GM21576 (cell line): ENCODE measurements around the gene RPLP1.

Source experiments
- ATAC-seq: cut with Tn5 transposase; IDR thresholded peaks from one replicate; pipeline ENCODE4 v1.9.1; 2021; ENCODE audit warnings: mild to moderate bottlenecking, moderate library complexity; ENCODE audit not compliant: unreplicated experiment

Gene RPLP1

DNA sequence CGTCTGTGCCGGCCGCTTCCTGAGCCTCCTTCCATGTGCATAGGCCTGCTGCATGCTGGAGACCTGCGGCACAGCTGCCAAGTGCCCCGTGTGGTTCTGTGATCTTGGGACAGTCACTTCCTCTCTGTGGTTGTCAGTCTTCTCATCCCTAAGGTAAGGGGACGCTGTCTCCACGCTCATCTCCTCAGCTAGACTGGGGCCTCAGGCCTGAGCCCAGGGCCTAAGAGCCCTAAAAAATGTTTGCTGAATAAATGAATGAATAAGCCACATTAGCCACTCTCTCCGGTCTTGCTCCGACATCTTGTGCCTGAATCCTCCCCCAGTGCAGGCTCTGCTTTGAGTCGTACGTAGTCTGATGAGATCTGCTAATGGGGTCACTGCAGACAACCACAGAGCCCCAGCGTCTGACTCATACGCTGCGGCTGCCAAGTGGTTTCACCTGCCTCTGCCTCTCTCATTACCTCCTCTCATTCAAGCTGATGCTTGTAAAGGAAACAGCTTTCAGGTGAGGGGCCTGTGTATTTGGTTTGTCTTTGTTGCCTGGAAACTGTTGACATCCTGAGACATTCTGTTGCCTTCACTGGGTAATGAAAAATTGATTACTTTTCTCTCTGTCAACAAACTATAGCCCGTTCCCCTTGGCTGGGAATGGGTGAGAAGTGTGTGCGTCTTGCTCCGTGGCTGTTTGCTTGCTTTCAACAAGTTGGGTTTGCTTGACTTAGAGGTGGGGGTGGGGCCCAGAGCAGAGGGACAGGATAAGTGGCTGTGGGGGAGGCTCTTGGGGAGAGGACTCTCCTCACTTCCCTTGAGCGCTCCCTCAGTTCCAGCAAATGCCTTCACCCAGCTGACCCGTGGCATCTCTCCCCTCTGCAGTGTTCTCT is 15.9 kb downstream of the RPLP1 start:
- ATAC-seq: no peak

DNA sequence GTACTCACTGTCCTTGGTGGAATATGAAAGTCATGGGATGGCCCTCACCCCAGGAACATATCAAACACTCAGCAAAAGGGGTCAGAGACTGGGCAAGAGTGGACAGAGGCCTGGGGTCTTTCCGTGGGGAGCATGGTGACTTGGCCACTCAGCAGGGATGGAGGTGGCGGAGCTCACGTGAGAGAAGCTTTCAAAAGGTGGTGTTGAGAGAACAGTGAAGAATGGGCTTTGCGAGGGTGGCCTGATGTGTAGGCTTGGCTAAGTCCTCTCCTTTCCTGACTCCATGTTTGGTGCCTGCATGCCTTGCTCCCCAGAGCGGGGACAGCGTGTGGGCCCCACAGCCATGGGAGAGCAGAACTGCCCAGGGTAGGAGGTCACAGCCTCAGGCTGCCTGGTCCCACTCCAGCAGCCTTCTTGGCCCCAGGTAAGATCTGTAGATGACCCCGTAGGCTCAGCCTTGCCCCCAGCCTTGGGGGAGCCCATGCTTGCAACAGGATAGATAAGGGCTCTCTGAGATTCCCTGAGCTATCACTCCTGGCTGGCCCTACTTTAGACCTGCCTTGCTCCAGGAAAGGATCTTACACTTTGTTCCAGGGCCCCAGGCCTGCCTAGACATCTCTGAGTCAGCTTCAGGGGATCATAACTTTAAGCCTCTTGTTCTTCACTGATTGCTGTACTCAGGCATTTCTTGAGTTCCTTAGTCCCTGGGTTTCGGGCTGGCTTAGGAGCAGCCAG is 17.0 kb downstream of the RPLP1 start:
- ATAC-seq: no peak

DNA sequence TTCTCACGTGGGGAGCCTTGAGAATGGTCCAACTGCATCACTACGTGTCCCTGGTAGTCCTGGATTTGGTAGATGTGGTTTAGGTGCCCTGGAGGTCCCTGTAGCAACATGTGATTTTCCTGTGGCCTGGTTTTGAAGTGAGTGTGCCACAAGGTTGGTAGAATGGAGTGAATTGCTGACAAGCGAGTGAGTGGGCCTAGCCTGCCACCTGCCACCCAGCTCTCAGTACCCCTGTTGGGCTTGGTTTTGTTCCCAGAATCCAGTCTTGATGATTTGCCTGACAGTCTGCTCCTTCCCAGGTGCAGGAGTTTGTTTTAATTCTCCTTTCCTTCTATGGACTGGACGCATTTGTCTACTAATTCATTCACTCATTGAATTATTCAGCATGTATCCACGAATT is 19.4 kb downstream of the RPLP1 start:
- ATAC-seq: no peak

DNA sequence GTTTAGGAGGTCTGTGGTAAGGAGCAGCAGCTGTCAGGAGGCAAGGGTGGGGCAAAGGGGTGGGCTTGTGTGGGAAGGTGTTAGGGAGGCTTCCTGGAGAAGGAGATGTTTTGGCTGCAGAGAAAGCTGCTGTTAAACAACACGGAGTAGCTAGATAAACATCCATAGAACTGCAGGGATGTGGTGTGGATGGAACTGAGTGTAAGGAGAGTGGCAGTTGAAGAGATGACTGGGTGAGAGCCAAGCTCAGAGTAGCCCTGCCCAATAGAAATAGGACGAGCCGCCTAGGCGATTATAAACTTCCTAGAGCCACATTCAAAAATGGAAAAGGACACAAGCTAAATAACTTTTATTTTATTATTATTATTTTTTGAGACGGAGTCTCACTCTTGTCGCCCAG is 19.9 kb downstream of the RPLP1 start:
- ATAC-seq: no peak

DNA sequence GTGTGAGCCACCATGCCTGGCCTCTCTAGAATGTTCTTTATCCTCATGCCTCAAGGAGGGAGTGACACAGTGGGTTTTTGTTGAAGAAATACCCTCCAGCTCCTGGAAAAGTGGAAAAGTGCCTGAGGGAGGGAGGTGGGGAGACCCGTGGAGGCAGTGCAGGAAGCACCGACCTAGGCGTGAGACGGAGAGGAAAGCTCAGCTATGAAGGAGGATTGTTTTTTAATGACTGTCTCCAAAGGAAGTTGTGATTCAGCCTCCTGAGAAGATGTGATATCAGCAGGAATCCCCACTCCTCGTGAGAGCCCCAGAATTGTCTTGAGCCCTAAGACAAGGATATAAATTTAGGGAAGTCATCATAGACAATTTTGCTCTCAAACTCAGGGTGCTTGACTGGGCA is 21.7 kb downstream of the RPLP1 start:
- no peak for ATAC-seq

DNA sequence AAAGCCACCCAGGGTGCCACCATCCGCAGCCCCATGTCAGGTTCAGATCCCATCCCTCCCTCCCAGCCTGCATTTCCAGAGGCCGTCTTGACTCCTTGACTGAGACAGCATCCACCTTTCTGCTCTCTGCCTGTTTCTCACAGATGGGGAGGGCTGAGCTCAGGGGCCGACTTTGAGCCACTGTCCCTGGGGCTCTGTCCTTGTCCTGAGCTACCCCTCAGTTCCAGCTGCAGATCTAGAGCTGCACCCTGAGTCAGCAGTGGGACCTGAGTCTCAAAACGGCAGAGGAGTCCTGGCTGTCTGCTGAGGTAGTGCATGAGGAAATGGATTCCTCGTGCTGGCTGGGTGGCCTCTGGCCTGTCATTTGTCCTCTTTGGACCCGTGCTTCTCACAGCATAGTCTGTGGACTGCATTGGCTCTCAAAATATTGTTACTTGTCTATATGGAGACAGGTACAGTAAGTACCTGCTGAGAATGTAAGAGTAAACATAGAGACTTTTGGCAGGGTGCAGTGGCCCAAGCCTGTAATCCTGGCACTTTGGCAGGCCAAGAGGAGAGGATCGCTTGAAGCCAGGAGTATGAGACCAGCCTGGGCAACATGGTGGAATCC is 22.3 kb downstream of the RPLP1 start:
- no peak for ATAC-seq

DNA sequence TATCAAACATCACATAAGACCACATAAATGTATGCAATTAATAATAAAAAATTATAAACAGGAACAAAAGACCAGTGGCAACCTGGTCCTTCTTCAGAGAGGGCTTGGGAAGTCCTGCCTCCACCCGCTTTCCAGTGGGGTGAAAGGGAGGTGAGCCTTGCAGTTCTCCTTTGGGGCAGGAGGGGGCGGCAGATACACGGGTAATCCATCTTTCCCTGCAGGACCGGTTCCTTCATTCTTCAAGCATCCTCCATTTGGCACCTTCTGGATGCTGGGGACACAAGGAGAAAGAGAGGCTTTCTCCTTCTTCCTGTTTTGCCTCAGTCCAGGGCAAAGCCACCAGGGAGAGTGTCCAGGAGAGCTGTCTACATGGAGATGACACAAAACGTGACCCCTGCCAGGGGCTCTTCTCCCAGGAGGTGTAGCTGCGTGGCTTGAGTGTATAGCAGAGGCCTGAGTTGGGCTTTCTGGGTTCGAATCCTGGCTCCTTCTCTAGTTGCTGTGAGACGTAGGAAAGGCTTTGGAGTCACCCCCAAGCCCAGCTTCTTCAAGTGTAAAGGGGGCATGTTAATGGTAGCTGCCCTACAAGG is 23.2 kb downstream of the RPLP1 start:
- no peak for ATAC-seq

DNA sequence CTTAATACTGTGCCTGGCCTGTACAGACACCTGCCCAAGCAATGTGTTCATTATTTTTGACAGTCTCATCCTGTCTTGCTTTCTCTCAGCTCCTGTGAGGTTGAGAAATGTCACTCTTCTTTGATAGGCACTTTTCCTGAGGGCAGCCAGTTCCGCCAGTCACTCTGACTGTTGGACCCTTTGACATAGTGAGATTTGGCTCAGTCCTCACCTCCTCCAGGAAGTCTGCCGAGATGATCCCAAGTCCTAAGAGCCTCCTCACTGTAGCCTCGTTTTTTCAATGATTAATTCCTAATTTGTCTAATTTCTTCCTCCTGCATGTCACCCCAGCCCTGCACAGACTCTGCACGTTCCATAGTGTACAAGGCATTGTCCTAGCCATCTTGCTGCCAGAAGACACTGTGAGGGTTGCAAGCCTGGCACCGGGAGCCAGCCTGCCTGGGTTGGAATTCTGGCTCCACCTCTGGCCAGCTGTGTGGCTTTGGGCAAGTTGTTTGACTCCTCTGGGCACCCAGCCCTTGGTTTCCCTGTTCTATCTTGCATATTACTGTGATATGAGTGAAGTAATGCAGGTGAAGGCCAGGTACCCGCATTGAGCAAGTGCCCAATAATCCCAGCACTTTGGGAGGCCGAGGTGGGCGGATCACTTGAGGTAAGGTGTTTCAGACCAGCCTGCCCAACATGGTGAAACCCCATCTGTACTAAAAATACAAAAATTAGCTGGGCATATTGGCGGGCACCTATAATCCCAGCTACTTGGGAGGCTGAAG is 24.3 kb downstream of the RPLP1 start:
- ATAC-seq: no peak

DNA sequence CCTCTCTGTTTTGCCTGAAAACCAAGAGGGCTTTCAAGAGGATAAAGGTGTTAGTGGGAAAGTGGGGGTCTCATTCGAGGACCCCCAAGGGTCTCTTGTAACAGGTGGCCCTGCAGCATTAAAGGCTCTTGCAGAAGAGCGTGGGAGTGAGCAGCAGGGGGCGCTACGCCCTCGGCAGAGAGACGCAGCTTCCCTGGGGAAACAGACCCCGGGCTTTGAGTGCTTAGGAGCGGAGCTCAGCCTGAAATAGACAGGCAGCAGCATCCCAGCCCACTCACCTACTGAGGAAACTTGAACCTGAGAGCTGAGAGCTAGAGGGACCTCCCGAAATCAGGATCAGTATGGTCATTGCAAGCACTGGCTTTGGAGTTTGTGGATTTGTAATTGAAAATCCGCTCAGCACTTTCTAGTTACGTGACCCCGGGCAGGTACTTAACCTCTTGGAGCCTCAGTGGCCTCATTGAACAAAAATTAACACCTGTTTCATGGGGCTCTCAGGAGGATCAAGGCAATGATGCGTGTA is 25.7 kb downstream of the RPLP1 start:
- ATAC-seq: no peak

DNA sequence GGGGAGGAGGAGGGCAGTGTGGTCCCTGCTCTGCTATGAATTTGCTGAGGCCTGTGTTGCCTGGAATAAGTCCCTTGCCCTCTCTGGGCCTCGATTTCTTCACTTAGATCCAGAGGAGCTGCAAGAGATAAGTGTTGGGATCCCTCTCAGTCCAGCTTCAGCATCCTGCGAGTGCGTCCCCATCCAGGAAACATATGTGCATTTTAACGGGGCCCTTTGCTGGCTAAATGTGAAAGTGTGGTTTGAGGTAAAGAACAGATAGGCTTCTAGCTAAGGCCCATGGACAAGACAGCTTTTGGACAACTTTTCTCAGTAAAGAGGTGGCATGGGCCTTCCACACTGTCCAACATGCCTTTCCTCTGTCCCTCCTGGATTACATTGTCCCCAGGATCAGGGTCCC is 26.5 kb downstream of the RPLP1 start:
- no peak for ATAC-seq

DNA sequence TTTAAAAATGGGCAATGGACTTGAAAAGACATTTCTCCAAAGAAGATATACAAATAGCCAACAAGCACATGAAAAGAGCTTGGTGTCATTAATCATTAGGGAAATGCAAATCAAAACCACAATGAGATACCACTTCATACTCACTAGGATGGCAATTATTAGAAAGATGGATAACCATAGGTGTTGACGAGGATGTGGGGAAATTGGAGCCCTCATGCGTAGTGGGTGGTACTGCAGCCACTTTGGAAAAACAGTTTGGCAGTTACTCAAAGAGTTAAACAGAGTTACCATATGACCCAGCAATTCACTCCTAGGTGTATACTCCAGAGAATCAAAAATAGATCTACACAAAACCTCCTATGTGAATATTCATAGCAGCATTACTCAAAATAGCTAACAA is 27.4 kb downstream of the RPLP1 start:
- no peak for ATAC-seq

DNA sequence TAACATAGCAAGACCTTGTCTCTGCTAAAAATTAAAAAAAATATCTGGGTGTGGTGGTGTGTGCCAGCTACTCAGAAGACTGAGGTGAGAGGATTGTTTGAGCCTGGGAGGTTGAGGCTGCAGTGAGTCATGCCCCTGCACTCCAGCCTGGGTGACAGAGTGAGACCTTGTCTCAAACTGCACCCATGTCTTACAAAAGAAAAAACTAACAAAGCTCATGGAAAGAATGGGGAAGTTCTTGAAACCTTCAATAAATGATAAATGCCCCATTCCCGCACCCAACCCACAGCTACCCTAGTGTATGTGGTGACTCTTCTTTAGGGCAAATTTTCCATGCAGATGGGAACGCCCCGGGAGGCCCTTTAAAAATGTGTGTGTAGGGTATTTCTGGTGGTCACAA is 28.3 kb downstream of the RPLP1 start:
- ATAC-seq: no peak

DNA sequence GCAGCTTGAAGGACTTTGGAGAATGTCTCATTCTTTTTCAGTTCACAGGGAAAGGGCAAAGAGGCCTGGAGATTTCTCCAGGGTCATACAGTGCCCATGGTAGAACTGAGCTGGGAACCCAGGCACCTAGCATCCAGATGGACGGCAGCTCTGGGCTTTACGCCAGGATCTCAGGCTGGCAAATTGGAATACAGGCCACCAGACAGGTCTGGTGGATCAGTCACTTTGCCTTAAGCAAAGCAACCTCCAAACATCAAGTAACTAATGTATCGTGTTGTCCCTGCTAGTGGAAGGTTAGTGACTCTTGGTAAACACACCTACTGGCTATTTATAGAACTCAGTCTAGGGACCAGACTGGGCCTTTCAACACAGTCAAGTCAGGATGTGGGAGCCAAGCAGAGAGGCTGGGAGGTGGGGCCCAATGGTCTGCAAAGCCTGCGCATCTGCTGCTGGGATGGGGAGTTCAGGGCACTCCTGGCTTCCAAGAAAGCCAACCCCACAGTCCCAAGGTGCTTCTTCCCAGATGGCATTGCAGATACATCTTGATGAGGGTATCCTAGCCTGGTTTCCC is 30.2 kb downstream of the RPLP1 start:
- ATAC-seq: no peak

DNA sequence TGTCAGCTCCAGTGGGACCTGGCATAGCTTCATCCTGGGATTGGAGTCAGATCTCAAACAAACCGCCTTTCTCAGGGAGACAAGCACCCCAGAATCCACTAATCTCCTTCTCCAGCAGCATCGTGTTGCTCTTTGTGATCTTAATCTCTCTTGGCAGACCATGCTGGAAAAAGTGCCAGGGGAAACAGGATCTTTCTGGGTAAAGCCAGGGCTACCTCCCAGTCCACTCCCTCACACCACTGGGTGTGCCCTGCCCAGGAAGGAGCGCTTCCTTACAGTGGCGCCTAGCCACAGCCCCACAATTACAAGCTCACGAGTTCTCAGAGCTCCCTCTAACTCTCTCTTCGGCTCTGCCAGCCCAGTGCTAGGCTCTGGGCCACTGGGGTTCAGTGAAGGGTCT is 32.2 kb downstream of the RPLP1 start:
- no peak for ATAC-seq

DNA sequence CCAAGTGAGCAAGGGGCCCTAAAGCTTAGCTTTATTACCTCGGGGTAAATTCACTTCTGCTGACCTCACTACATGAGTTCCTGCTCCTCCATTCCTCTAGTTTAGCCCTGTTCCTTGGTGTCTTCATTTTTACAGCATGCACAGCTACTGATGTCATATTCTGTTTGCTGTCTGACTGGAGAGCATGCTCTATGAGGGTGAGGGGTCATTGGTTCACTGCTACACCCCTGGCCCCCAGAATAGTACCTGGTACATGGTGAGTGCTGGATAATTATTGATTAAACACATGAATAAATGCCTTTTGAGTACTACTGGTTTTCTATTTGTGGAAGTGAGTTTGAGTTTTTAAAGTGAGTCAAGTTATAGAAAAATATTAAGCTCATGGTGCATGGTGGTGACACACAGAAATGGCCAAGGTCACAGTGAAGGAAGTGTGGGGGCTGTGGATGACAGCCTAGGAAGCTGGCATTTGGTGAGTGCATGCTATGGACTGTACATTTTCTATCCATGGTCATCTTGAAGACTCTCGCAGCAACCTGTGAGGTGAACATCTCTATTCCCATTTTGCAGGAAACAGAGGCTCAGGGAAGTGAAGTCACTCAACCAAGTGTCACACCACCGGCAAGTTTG is 34.0 kb downstream of the RPLP1 start:
- ATAC-seq: no peak

DNA sequence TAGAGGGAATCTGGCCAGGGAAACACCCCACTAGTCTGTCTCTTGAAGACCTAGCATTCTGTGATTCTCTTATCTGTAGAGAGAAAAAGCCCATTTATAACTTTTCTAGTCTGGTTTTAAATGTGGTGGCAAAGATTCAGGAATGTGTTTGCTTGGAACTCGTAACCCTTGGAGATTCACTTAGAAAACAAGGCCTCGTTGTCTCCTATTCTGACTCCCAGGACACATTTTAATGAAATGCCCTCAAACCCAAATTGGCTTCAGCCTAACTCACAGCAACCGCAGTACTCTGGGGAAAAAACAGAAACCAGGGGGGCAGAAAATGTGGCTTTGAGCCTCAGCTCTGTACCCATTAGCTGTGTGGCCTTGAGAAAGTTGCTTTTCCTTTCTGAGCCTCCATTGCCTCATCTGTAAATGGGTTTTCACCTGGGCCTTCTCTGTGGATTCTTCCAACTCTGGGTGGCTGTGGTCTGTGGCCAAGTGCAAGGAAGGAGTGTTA is 36.5 kb downstream of the RPLP1 start:
- ATAC-seq: no peak

DNA sequence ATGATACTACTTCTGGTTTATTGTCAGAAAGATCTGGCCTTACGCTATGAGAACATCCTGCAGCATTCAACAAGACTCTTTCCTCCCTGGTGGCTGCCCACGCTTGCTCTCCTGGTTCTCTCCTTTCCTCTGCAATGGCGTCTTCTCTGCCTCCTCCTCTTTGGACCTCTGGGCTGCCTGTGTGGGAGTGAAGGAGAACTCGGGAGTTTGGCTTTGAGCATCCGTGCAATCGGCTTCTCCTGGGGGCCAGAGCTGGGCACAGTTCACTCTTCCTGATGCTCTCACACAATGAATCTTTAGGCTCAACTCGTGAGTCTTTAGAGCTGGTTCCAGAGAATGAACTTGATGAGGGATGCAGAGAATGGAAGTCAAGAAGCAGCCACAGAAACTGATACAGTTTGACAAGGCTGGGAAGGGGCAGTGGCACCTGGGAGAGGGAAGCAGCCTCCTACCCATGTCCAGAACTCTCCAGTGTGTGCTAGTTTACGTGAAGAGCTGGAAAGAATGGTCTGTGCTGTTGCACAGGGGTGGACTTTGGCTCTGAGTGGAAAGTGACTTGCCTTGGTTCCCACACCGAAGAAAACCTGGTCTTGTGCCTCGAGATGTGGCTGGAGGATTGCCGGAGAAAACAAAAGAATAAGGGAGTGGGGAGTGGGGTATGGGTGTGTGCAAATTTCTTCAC is 37.9 kb downstream of the RPLP1 start:
- no peak for ATAC-seq

DNA sequence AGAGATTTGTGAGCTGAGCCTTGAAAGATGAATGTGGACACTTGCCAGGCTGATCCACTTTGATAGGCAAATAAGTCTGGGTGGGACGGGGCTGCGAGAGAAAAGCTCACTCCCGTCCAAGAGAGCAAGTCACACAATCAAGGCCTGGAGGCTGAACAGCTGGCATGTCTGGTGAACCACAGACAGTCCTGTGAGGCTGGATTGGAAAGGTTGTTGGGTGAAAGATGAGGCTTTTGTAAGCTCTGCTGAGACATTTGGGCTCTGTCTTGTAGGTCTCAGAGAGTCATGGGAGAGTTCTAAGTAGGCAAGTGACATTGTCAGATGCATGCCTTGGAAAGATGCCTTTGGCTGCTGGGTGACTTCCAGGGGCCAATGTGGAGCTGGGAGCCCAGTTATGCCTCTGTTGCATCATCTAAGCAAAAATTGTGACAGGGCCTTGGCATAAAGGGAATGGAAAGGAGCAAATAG is 38.5 kb downstream of the RPLP1 start:
- no peak for ATAC-seq

DNA sequence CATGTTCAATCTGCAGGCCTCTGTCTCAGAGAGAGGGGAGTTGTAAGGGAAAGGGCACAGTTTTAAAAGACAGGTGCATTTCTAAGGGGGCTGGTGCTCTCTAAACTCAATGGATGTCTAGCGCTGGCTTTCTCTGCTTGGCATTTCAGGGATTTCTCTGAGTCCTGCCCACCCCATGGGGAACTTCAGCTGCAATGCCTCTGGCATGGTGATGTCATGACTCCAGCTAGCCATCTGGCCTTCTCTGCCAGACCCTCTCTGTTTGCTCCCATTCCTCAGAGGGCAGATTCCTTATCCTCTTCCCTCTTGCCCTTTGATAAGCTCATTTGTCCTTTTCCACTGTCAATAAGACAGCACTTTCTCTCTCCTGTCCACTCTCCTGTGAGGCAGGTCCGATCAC is 40.8 kb downstream of the RPLP1 start:
- no peak for ATAC-seq
